Duodenal mucosa (tissue), 2 donors: ENCODE results near the gene HAT1.

Source experiments
- H3K27ac ChIP-seq: one replicate; pipeline ENCODE4 v1.7.0; 2013; ENCODE audit warnings: low read depth, low read length
- H3K27me3 ChIP-seq, 2 donors: one replicate each; pipeline ENCODE4 v1.7.0; 2013; ENCODE audit warnings: low read length in 2 of 2, control low read depth in 1 of 2; ENCODE audit not compliant: insufficient read depth in 2 of 2, control insufficient read depth in 1 of 2
- H3K36me3 ChIP-seq, 2 donors: one replicate each; pipeline ENCODE4 v1.7.0; 2013; ENCODE audit warnings: low read length in 2 of 2, control low read depth in 1 of 2; ENCODE audit not compliant: insufficient read depth in 2 of 2, control insufficient read depth in 1 of 2
- H3K4me1 ChIP-seq, 2 donors: one replicate each; pipeline ENCODE4 v1.7.0; 2013; ENCODE audit warnings: low read length in 2 of 2, control low read depth in 1 of 2; ENCODE audit not compliant: insufficient read depth in 2 of 2, control insufficient read depth in 1 of 2
- H3K4me3 ChIP-seq, 2 donors: one replicate each; pipeline ENCODE4 v1.7.0; 2013; ENCODE audit warnings: low read length in 2 of 2, low read depth in 1 of 2
- H3K9ac ChIP-seq, 2 donors: one replicate each; pipeline ENCODE4 v1.7.0; 2013; ENCODE audit warnings: low read length in 2 of 2, low read depth in 1 of 2
- H3K9me3 ChIP-seq, 2 donors: one replicate each; pipeline ENCODE4 v1.7.0; 2013; ENCODE audit warnings: low read length in 2 of 2, control low read depth in 1 of 2; ENCODE audit not compliant: control insufficient read depth in 1 of 2

HAT1 gene

DNA sequence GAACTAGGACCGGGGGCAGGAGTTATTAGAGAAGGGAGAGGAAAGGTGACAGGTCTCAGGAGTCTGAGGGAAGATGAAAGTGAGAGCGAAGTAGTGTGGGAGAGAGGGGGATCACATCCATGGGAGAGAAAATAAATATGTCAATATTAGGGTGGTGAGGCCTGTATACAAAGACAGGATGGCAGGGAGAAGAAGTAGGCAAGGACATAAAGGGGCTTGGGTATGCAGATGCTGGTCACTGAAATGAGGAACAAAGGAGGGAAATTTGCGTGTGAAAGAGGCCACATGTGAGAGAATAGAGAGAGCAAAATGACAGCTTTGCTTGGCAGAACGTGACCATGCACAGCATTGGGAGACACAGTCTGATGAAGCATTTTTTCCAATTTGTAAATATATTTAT, 91.1 kb downstream of the HAT1 start:
- Histone ChIP-seq H3K9me3 (no peaks in the 10 kb centered on the region), H3K9ac (no peak overlapping the region), H3K4me1 (no peaks in the 10 kb centered on the region), H3K27ac (no peak overlapping the region), H3K4me3 (no peak overlapping the region), H3K27me3 (no peaks in the 10 kb centered on the region), H3K36me3 (no peaks in the 10 kb centered on the region)

- Histone ChIP-seq H3K27ac (no peak overlapping the region), H3K4me1 (peaks cover 0 to 8% of the 10 kb centered on the region in 2 donors), H3K9ac (no peak overlapping the region), H3K9me3 (no peaks in the 10 kb centered on the region), H3K27me3 (no peaks in the 10 kb centered on the region), H3K36me3 (no peaks in the 10 kb centered on the region), H3K4me3 (no peak overlapping the region)
Measured at GRCh38 chr2:172021074-172021931, 99.0 kb downstream of the HAT1 start.

GRCh38 chr2:172021955-172022354, 99.7 kb downstream of the HAT1 start:
- no peaks in the 10 kb centered on the region for H3K27me3 ChIP-seq
- peaks cover 0 to 8% of the 10 kb centered on the region in 2 donors for H3K4me1 ChIP-seq
- H3K36me3 ChIP-seq, result no peaks in the 10 kb centered on the region
- H3K4me3 ChIP-seq, result no peak overlapping the region
- no peak overlapping the region for H3K9ac ChIP-seq
- H3K27ac ChIP-seq, result no peak overlapping the region
- no peaks in the 10 kb centered on the region for H3K9me3 ChIP-seq

- H3K27ac ChIP-seq, result no peak overlapping the region
- no peaks in the 10 kb centered on the region for H3K27me3 ChIP-seq
- no peak overlapping the region for H3K9ac ChIP-seq
- H3K9me3 ChIP-seq, result no peaks in the 10 kb centered on the region
- H3K4me1 ChIP-seq, result no peaks in the 10 kb centered on the region
- H3K36me3 ChIP-seq, result no peaks in the 10 kb centered on the region
- no peak overlapping the region for H3K4me3 ChIP-seq
Measured at GRCh38 chr2:172031536-172031935, 109.3 kb downstream of the HAT1 start.
